H9 (cell line): ENCODE results near the gene MRPL28. TPM values are rescaled to one million over a fixed set of nuclear protein-coding genes. Genes with fewer than 3 reads are reported as not detected.

Experiments
- DNase-seq: peaks from one replicate; pipeline ENCODE4 v3.0.0-alpha.2; 2017
- H2AFZ ChIP-seq: one replicate; pipeline ENCODE4 v1.6.1; 2013; ENCODE audit warnings: mild to moderate bottlenecking, low read length, control low read depth, moderate library complexity
- H2AK5ac ChIP-seq: 2 replicates; pipeline ENCODE4 v1.6.1; 2013; ENCODE audit warnings: low read length, control low read depth, mixed read lengths; ENCODE audit not compliant: insufficient read length
- H2BK120ac ChIP-seq: one replicate; pipeline ENCODE4 v1.6.1; 2013; ENCODE audit warnings: low read depth, mild to moderate bottlenecking, low read length, control low read depth, inconsistent platforms; ENCODE audit not compliant: poor library complexity, severe bottlenecking
- H2BK12ac ChIP-seq: 2 replicates; pipeline ENCODE4 v1.6.1; 2013; ENCODE audit warnings: low read length, control low read depth, mixed read lengths, low read depth; ENCODE audit not compliant: insufficient read length
- H2BK15ac ChIP-seq: 2 replicates; pipeline ENCODE4 v1.6.1; 2013; ENCODE audit warnings: low read depth, low read length, control low read depth
- H2BK20ac ChIP-seq: one replicate; pipeline ENCODE4 v1.6.1; 2013; ENCODE audit warnings: low read depth, mild to moderate bottlenecking, low read length, control low read depth, inconsistent platforms; ENCODE audit not compliant: poor library complexity, severe bottlenecking
- H2BK5ac ChIP-seq: 2 replicates; pipeline ENCODE4 v1.6.1; 2013; ENCODE audit warnings: low read length, control low read depth, mixed read lengths; ENCODE audit not compliant: insufficient read length
- H3K14ac ChIP-seq: 2 replicates; pipeline ENCODE4 v1.6.1; 2013; ENCODE audit warnings: low read length, control low read depth; ENCODE audit not compliant: insufficient read depth
- H3K18ac ChIP-seq: 2 replicates; pipeline ENCODE4 v1.6.1; 2013; ENCODE audit warnings: low read depth, mild to moderate bottlenecking, mixed read lengths, low read length, control low read depth; ENCODE audit not compliant: insufficient read length
- H3K23ac ChIP-seq: 2 replicates; pipeline ENCODE4 v1.6.1; 2013; ENCODE audit warnings: low read length, control low read depth, mixed read lengths, low read depth; ENCODE audit not compliant: insufficient read length
- H3K23me2 ChIP-seq: 2 replicates; pipeline ENCODE4 v1.6.1; 2013; ENCODE audit warnings: low read depth, mild to moderate bottlenecking, mixed read lengths, low read length, control low read depth; ENCODE audit not compliant: insufficient read length, poor library complexity, severe bottlenecking
- H3K27ac ChIP-seq: 2 replicates; pipeline ENCODE4 v1.5.1; 2013; ENCODE audit warnings: low read length, control low read depth, mixed read lengths, low read depth; ENCODE audit not compliant: insufficient read length
- H3K27me3 ChIP-seq: 2 replicates; pipeline ENCODE4 v1.6.1; 2013; ENCODE audit warnings: low read length, control low read depth, inconsistent platforms; ENCODE audit not compliant: insufficient read depth
- H3K4ac ChIP-seq: 2 replicates; pipeline ENCODE4 v1.6.1; 2013; ENCODE audit warnings: low read depth, mild to moderate bottlenecking, control low read depth, inconsistent platforms, low read length, moderate library complexity
- H3K4me1 ChIP-seq: 2 replicates; pipeline ENCODE4 v1.6.1; 2013; ENCODE audit warnings: low read length, control low read depth, inconsistent platforms; ENCODE audit not compliant: insufficient read depth
- H3K4me2 ChIP-seq: 2 replicates; pipeline ENCODE4 v1.6.1; 2013; ENCODE audit warnings: low read length, control low read depth, mixed read lengths; ENCODE audit not compliant: insufficient read length, insufficient read depth
- H3K56ac ChIP-seq: 2 replicates; pipeline ENCODE4 v1.6.1; 2013; ENCODE audit warnings: low read depth, mild to moderate bottlenecking, mixed read lengths, low read length, control low read depth; ENCODE audit not compliant: insufficient read length
- H3K79me1 ChIP-seq: 2 replicates; pipeline ENCODE4 v1.6.1; 2013; ENCODE audit warnings: low read depth, mild to moderate bottlenecking, moderate library complexity, low read length, control low read depth, inconsistent platforms; ENCODE audit not compliant: insufficient read depth, poor library complexity, severe bottlenecking
- H3K79me2 ChIP-seq: 2 replicates; pipeline ENCODE4 v1.6.1; 2013; ENCODE audit warnings: low read length, control low read depth, inconsistent platforms; ENCODE audit not compliant: insufficient read depth
- H3K9ac ChIP-seq: 2 replicates; pipeline ENCODE4 v1.6.1; 2013; ENCODE audit warnings: low read length, control low read depth, mixed read lengths; ENCODE audit not compliant: insufficient read length; ENCODE audit errors: extremely low read depth
- H3K9me3 ChIP-seq: one replicate; pipeline ENCODE4 v1.6.1; 2013; ENCODE audit warnings: low read depth, low read length, inconsistent platforms; ENCODE audit not compliant: control insufficient read depth
- H3T11ph ChIP-seq: one replicate; pipeline ENCODE4 v1.6.1; 2013; ENCODE audit warnings: mild to moderate bottlenecking, low read length, control low read depth, inconsistent platforms
- H4K20me1 ChIP-seq: one replicate; pipeline ENCODE4 v1.6.1; 2013; ENCODE audit not compliant: control insufficient read depth, insufficient read length, insufficient read depth
- H4K5ac ChIP-seq: 2 replicates; pipeline ENCODE4 v1.6.1; 2013; ENCODE audit warnings: low read depth, mild to moderate bottlenecking, mixed read lengths, low read length, control low read depth; ENCODE audit not compliant: insufficient read length
- H4K8ac ChIP-seq: replicated peaks from 2 replicates; pipeline ENCODE4 v1.6.1; 2013; ENCODE audit warnings: low read length, control low read depth, mixed read lengths, low read depth; ENCODE audit not compliant: insufficient read length
- H4K91ac ChIP-seq: 2 replicates; pipeline ENCODE4 v1.6.1; 2013; ENCODE audit warnings: low read depth, mild to moderate bottlenecking, moderate library complexity, mixed read lengths, low read length, control low read depth; ENCODE audit not compliant: insufficient read length
- H3K27ac Mint-ChIP-seq, 3 experiments: 2 replicates in 2 of 3; 3 replicates in 1 of 3; pipeline ENCODE4 v1.8.0; 2020 to 2021; ENCODE audit warnings: mixed read lengths in 3 of 3, mild to moderate bottlenecking in 1 of 3, moderate library complexity in 1 of 3
- H3K27me3 Mint-ChIP-seq: 2 replicates; pipeline ENCODE4 v1.8.0; 2021; ENCODE audit warnings: low read depth, mild to moderate bottlenecking, moderate library complexity, mixed read lengths
- H3K36me3 Mint-ChIP-seq, 3 experiments: 2 replicates in 2 of 3; 3 replicates in 1 of 3; pipeline ENCODE4 v1.8.0; 2020 to 2021; ENCODE audit warnings: low read depth in 3 of 3, mixed read lengths in 3 of 3; ENCODE audit not compliant: insufficient read depth in 1 of 3
- H3K4me1 Mint-ChIP-seq, 2 experiments: 2 replicates each; pipeline ENCODE4 v1.8.0; 2020; ENCODE audit warnings: mixed read lengths in 2 of 2
- H3K4me3 Mint-ChIP-seq, 2 experiments: 2 replicates in 1 of 2; 3 replicates in 1 of 2; pipeline ENCODE4 v1.8.0; 2020 to 2021; ENCODE audit warnings: mild to moderate bottlenecking in 2 of 2, mixed read lengths in 2 of 2, moderate library complexity in 1 of 2
- H3K9me3 Mint-ChIP-seq, 2 experiments: 2 replicates in 1 of 2; 3 replicates in 1 of 2; pipeline ENCODE4 v1.8.0; 2020; ENCODE audit warnings: mild to moderate bottlenecking in 2 of 2, mixed read lengths in 2 of 2, moderate library complexity in 1 of 2
- WGBS: extraction: QIAGEN DNeasy Blood & Tissue Kit; methylation state at CpG from one replicate; pipeline ENCODE4 v1.1.7; 2013; ENCODE audit warnings: missing lambda C conversion rate, low lambda C conversion rate, mixed read lengths; ENCODE audit not compliant: insufficient read length; ENCODE audit errors: extremely low coverage; 5-methylcytosine and 5-hydroxymethylcytosine counted together
- total RNA-seq: library from RNA; stranded (reverse); gene quantifications from 2 replicates; pipeline ENCODE4 v1.2.1, GENCODE V29; 2021
- TF ChIP-seq, protein P1 (sequence below): fragments of 200-600 bp; sonication (generic); conservative IDR thresholded peaks from 3 replicates; pipeline ENCODE4 v1.8.0; 2021; ENCODE audit warnings: antibody characterized with exemption, mild to moderate bottlenecking

The MRPL28 gene
- total RNA-seq, 1 experiment from 2014 or later, result 154 TPM

GRCh38 chr16:354971-355461, 15.3 kb downstream of the MRPL28 start:
- Histone ChIP-seq H3K23ac (no peak overlapping the region), H2AK5ac (no peak overlapping the region), H3K9ac (no peak overlapping the region), H3K56ac (no peak overlapping the region), H2BK15ac (no peak overlapping the region), H2BK12ac (no peak overlapping the region), H3K79me1 (no peaks in the 10 kb centered on the region), H3K14ac (no peak overlapping the region), H3K4me1 (no peaks in the 10 kb centered on the region), H3T11ph (no peak overlapping the region), H3K4me2 (no peak overlapping the region), H3K27ac (no peak overlapping the region), H3K9me3 (no peaks in the 10 kb centered on the region), H2AFZ (no peak overlapping the region), H4K8ac (no peak overlapping the region), H2BK5ac (no peak overlapping the region), H3K79me2 (peaks cover 4% of the 10 kb centered on the region; the same call in 1 of the 2 replicates), H4K91ac (no peak overlapping the region), H2BK20ac (no peak overlapping the region), H3K18ac (no peak overlapping the region), H3K23me2 (peaks cover 4% of the 10 kb centered on the region), H3K4ac (no peak overlapping the region), H4K5ac (no peak overlapping the region), H4K20me1 (no peaks in the 10 kb centered on the region), H2BK120ac (no peak overlapping the region), H3K27me3 (no peaks in the 10 kb centered on the region)
- Mint-ChIP-seq H3K27me3 (no peaks in the 10 kb centered on the region), H3K36me3 (peaks cover 0 to 11% (median 7%) of the 10 kb centered on the region in 3 experiments; a peak in 4 of 7 replicates), H3K4me1 (peaks cover 0 to 6% of the 10 kb centered on the region in 2 experiments; a peak in 2 of 4 replicates), H3K27ac (no peak overlapping the region), H3K4me3 (no peak overlapping the region), H3K9me3 (no peaks in the 10 kb centered on the region)
- DNase-seq, result no peak
- no CpG with 5 or more reads among the region's 10 CpGs for WGBS
- TF ChIP-seq, protein P1, sequence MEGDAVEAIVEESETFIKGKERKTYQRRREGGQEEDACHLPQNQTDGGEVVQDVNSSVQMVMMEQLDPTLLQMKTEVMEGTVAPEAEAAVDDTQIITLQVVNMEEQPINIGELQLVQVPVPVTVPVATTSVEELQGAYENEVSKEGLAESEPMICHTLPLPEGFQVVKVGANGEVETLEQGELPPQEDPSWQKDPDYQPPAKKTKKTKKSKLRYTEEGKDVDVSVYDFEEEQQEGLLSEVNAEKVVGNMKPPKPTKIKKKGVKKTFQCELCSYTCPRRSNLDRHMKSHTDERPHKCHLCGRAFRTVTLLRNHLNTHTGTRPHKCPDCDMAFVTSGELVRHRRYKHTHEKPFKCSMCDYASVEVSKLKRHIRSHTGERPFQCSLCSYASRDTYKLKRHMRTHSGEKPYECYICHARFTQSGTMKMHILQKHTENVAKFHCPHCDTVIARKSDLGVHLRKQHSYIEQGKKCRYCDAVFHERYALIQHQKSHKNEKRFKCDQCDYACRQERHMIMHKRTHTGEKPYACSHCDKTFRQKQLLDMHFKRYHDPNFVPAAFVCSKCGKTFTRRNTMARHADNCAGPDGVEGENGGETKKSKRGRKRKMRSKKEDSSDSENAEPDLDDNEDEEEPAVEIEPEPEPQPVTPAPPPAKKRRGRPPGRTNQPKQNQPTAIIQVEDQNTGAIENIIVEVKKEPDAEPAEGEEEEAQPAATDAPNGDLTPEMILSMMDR, result no peak
